GM10266 (cell line): Measurements from ENCODE around the gene CDKN3.
"Not testable (repeated sequence)": the region's sequence is repeated elsewhere in the genome, so short reads cannot be mapped to it uniquely, and the experiment has no call there.

Source experiments
- DNase-seq: peaks from one replicate; pipeline ENCODE4 v3.0.0; 2012; ENCODE audit errors: extremely low spot score
- CTCF ChIP-seq: IDR thresholded peaks from 2 replicates; pipeline ENCODE4 v1.5.1; 2012; ENCODE audit warnings: mild to moderate bottlenecking, low read depth; ENCODE audit not compliant: control insufficient read depth, insufficient read depth; ENCODE audit errors: missing control alignments

The CDKN3 gene

GRCh38 chr14:54399560-54399959 lies 2.8 kb downstream of the CDKN3 start:
- DNase-seq = no peak
- TF ChIP-seq CTCF = no peak

GRCh38 chr14:54403401-54404005 lies 6.7 kb downstream of the CDKN3 start:
- not testable (repeated sequence) for DNase-seq

GRCh38 chr14:54410215-54410614 lies 13.4 kb downstream of the CDKN3 start:
- no peak for TF ChIP-seq CTCF
- no peak for DNase-seq

- no peak for DNase-seq
- TF ChIP-seq CTCF = no peak
Measured at GRCh38 chr14:54411371-54411770, 14.6 kb downstream of the CDKN3 start.

- peak; percentile 30 for TF ChIP-seq CTCF
- no peak for DNase-seq
Measured at GRCh38 chr14:54420478-54421142, 23.8 kb downstream of the CDKN3 start.

- TF ChIP-seq CTCF = no peak
- DNase-seq = no peak
Measured at GRCh38 chr14:54423991-54424390, 27.2 kb downstream of the CDKN3 start.

GRCh38 chr14:54424479-54424901 lies 27.7 kb downstream of the CDKN3 start:
- DNase-seq = no peak
- no peak for TF ChIP-seq CTCF
